ENCODE measurements around the gene CNTNAP2. TPM values are rescaled to one million over a fixed set of nuclear protein-coding genes. Genes with fewer than 3 reads are reported as not detected.

The CNTNAP2 gene
- total and polyA plus RNA-seq, 2 donors from 2014 or later = 0.06 to 0.13 TPM

- H3K4me3 ChIP-seq (ENCODE audit: low read length in 3 of 3) = no peak overlapping the region
- TF ChIP-seq, protein P1, sequence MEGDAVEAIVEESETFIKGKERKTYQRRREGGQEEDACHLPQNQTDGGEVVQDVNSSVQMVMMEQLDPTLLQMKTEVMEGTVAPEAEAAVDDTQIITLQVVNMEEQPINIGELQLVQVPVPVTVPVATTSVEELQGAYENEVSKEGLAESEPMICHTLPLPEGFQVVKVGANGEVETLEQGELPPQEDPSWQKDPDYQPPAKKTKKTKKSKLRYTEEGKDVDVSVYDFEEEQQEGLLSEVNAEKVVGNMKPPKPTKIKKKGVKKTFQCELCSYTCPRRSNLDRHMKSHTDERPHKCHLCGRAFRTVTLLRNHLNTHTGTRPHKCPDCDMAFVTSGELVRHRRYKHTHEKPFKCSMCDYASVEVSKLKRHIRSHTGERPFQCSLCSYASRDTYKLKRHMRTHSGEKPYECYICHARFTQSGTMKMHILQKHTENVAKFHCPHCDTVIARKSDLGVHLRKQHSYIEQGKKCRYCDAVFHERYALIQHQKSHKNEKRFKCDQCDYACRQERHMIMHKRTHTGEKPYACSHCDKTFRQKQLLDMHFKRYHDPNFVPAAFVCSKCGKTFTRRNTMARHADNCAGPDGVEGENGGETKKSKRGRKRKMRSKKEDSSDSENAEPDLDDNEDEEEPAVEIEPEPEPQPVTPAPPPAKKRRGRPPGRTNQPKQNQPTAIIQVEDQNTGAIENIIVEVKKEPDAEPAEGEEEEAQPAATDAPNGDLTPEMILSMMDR (IDR thresholded peaks at IDR 0.05; ENCODE audit: borderline replicate concordance, extremely low read depth, insufficient read depth) = no peak
- peak in 2 of 5 donors; percentile 38 to 60 for DNase-seq
- no peak overlapping the region for H3K9ac ChIP-seq (ENCODE audit: low read length in 3 of 3)
- no peak overlapping the region for H3K27ac ChIP-seq (ENCODE audit: low read depth in 2 of 2, low read length in 2 of 2)
- H3K36me3 ChIP-seq (ENCODE audit: control insufficient read depth in 2 of 3, insufficient read depth in 3 of 3, low read length in 3 of 3) = no peaks in the 10 kb centered on the region
- H3K27me3 ChIP-seq (ENCODE audit: control insufficient read depth, insufficient read depth, low read length) = no peaks in the 10 kb centered on the region
- H3K4me1 ChIP-seq (ENCODE audit: control insufficient read depth in 2 of 3, insufficient read depth in 2 of 3, low read depth in 1 of 3, low read length in 3 of 3) = no peaks in the 10 kb centered on the region
- H3K9me3 ChIP-seq (ENCODE audit: control insufficient read depth in 2 of 3, insufficient read depth in 1 of 3, low read length in 3 of 3) = no peaks in the 10 kb centered on the region
- intact Hi-C loops (cut with DNase I) = no loop called here
- no peak for FAIRE-seq
Measured at GRCh38 chr7:146146831-146147486, 30.4 kb downstream of the CNTNAP2 start.

DNA sequence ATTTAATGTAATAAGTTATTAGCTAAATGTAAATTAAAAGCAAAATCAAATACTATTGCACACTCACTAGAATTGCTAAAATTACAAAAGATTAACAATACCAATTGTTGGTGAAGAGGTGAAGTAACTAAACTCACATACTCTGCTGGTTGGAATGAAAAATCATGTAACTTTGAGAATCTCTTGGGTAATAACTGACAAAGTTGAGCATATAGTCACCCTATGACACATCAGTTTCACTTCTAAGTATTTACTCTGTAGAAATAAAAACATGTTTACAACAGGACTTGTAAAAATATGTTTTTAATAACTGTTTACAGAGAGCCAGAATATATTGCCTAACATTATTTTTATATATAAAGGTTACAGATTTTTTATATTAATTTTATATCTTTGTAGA is 33.6 kb downstream of the CNTNAP2 start:
- DNase-seq (no peak), FAIRE-seq (no peak)
- H3K9ac ChIP-seq (ENCODE audit: low read length in 3 of 3) = no peak overlapping the region
- no peak overlapping the region for H3K27ac ChIP-seq (ENCODE audit: low read depth in 2 of 2, low read length in 2 of 2)
- no peaks in the 10 kb centered on the region for H3K4me1 ChIP-seq (ENCODE audit: control insufficient read depth in 2 of 3, insufficient read depth in 2 of 3, low read depth in 1 of 3, low read length in 3 of 3)
- no peaks in the 10 kb centered on the region for H3K9me3 ChIP-seq (ENCODE audit: control insufficient read depth in 2 of 3, insufficient read depth in 1 of 3, low read length in 3 of 3)
- intact Hi-C loops (cut with DNase I) = no loop called here
- no peak overlapping the region for H3K4me3 ChIP-seq (ENCODE audit: low read length in 3 of 3)
- no peaks in the 10 kb centered on the region for H3K36me3 ChIP-seq (ENCODE audit: control insufficient read depth in 2 of 3, insufficient read depth in 3 of 3, low read length in 3 of 3)
- no peaks in the 10 kb centered on the region for H3K27me3 ChIP-seq (ENCODE audit: control insufficient read depth, insufficient read depth, low read length)
- TF ChIP-seq, protein P1 (IDR thresholded peaks at IDR 0.05; ENCODE audit: borderline replicate concordance, extremely low read depth, insufficient read depth) = no peak

DNA sequence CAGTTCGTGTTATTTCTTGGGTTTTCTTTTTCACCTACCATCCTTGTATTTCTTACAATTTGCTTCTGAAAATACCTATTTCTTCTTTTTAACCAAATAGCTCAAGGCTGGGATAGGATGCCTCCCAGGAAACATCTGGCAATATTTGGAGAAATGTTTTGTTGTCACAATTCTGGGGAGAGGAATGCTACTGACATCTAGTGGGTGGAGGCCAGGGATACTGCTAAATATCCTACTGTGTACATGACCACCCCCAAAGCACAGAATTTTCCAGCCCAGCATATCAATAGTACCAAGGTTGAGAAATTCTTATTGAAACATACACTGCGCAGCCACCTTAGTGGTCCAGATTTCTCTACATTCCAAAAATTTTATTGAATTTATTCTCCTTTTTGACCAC is 55.5 kb downstream of the CNTNAP2 start:
- TF ChIP-seq, protein P1 (IDR thresholded peaks at IDR 0.05; ENCODE audit: borderline replicate concordance, extremely low read depth, insufficient read depth) = no peak
- FAIRE-seq (no peak), DNase-seq (no peak)
- Histone ChIP-seq H3K4me1 (ENCODE audit: control insufficient read depth in 2 of 3, insufficient read depth in 2 of 3, low read depth in 1 of 3, low read length in 3 of 3) (no peaks in the 10 kb centered on the region), H3K36me3 (ENCODE audit: control insufficient read depth in 2 of 3, insufficient read depth in 3 of 3, low read length in 3 of 3) (no peaks in the 10 kb centered on the region), H3K9me3 (ENCODE audit: control insufficient read depth in 2 of 3, insufficient read depth in 1 of 3, low read length in 3 of 3) (no peaks in the 10 kb centered on the region), H3K4me3 (ENCODE audit: low read length in 3 of 3) (no peak overlapping the region), H3K27me3 (ENCODE audit: control insufficient read depth, insufficient read depth, low read length) (no peaks in the 10 kb centered on the region), H3K27ac (ENCODE audit: low read depth in 2 of 2, low read length in 2 of 2) (no peak overlapping the region), H3K9ac (ENCODE audit: low read length in 3 of 3) (no peak overlapping the region)
- intact Hi-C loops (cut with DNase I) = no loop called here

- H3K36me3 ChIP-seq (ENCODE audit: control insufficient read depth in 2 of 3, insufficient read depth in 3 of 3, low read length in 3 of 3) = no peaks in the 10 kb centered on the region
- FAIRE-seq (no peak), DNase-seq (no peak)
- H3K27me3 ChIP-seq (ENCODE audit: control insufficient read depth, insufficient read depth, low read length) = no peaks in the 10 kb centered on the region
- no peak overlapping the region for H3K9ac ChIP-seq (ENCODE audit: low read length in 3 of 3)
- no peak overlapping the region for H3K27ac ChIP-seq (ENCODE audit: low read depth in 2 of 2, low read length in 2 of 2)
- intact Hi-C loops (cut with DNase I) = no loop called here
- no peaks in the 10 kb centered on the region for H3K9me3 ChIP-seq (ENCODE audit: control insufficient read depth in 2 of 3, insufficient read depth in 1 of 3, low read length in 3 of 3)
- TF ChIP-seq, protein P1 (IDR thresholded peaks at IDR 0.05; ENCODE audit: borderline replicate concordance, extremely low read depth, insufficient read depth) = no peak
- H3K4me3 ChIP-seq (ENCODE audit: low read length in 3 of 3) = no peak overlapping the region
- no peaks in the 10 kb centered on the region for H3K4me1 ChIP-seq (ENCODE audit: control insufficient read depth in 2 of 3, insufficient read depth in 2 of 3, low read depth in 1 of 3, low read length in 3 of 3)
Measured at GRCh38 chr7:146175716-146176115, 59.1 kb downstream of the CNTNAP2 start.
